Nucleus accumbens (tissue), 56 donors: ENCODE measurements around the gene AKR7A3.

Source experiments
- DNase-seq, 56 donors: peaks; one replicate each; lab custom pipeline; 2025; lab: John Stamatoyannopoulos, UW

The AKR7A3 gene

DNA sequence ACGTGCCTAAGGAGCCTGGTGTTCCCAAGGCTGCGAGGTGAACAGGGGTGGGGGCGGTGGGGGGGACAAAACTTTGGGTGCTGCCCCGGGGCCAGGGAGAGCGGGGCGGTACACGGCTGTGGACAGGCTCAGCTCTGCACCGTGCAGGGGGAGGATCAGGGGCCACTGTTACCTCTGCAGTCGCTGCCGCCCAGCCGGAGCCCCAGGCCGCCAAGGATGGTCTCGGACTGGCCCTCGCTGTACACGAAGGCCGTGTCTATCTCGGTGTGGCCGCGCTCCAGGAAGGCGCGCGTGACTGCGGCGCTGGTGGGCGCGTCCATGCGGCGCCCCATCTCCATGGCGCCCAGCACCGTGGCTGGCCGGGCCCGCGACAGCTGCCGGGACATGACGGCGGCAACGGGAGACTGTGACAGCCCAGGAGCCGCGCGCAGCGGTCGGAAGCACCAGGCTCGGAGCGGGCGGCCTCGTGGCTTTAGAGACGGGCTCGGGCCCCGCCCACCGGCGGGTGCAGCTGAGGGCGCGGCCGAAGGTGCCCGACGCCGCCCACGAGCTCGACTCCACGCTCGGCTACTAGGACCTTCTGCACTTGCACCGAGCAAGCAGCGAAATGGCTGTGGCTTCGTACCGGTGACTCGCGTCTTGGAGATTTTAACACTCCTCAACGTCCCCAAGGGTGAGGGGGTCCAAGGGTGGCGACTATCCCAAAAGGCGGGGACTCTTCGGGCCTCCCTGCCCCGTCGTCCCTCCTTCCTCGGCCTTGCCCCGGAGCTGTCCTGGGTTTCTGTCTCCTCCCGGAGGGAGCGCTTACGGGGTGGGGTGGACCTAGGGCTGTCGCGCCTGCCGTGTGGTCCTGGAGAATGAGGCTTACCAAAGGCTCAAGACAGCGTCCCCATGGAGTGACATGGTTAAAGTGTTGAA is at the start of gene AKR7A3:
TSS of gene AKR7A3 (minus strand) at position 447 of the 918 bp plus-strand sequence. CDS start at position 386, 61 bp downstream.
- DNase-seq: peak in 30 of 56 donors; percentile 5 to 59 (median 26)

- DNase-seq: no peak
These were observed 49.8 kb upstream of the AKR7A3 start for GRCh38 chr1:19338323-19338762.

DNA sequence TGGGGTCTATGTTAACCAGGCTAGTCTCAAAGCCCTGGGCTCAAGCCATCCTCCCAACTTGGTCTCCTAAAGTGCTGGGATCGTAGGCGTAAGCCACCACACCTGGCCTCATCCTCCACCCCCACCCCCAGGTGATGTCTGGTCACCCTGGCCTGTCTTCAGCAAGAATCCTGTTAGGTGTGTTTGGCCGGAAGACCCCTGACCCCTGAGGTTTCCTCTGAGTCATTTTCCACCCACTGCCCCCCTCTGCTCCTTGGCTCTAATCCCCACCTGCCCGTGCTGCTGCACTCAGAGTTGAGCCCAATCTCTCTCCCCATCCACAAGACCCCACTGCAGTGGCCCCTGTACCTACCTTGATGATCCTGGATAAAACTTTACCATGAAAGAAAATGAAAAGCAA is 48.7 kb upstream of the AKR7A3 start:
- DNase-seq: no peak

DNA sequence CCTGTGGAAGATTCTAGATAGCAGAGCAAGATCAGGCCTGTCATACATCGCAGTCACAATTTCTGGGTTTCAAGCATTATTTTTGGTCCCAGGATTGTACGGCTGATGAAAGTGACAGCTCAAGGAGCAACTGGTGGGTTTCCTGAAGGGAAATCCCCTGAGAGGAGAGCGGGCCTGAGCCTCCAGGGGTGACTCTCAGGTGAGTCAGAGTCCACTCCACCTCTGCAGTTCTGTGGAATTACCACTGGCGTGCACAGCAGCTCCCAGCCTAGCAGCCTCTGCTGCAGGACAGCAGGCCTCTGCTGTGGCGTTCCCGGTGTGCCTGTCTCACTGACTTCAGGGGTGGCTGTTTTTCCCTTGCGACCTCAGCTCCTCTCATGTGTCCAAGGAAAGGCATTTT is 48.0 kb upstream of the AKR7A3 start:
- no peak for DNase-seq

DNA sequence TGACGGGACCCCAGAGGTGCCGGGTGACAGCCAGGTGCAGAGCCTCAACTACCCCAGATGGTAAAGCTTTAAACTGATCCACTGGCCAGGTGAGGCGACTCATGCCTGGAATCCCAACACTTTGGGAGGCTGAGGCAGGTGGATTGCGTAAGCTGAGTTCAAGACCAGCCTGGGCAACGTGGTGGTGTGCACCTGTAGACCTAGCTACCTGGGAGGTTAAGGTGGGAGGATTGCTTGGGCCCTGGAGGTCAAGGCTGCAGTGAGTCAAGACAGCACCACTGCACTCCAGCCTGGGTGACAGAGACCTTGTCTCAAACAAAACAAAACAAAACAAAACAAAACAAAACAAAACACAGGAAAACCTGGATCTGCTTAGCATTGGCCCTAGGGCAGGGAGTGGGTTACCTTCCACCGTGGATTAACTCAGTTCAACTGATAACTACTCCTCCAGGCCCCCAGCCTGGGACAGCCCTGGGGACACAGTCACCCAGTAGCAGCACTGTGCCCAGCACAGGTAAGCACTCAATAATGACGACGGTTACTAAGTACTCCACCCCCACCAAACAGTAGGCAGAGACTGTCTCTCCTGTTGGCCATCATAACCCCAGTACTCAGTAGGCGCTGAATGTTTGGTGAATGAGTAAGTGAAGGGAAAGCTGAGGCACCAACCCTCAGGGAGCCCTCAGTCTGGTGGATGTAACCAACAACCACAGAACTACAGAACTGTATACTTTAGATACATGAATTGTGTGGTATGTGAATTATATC is 45.2 kb upstream of the AKR7A3 start:
- no peak for DNase-seq

GRCh38 chr1:19332832-19333231 is 44.3 kb upstream of the AKR7A3 start:
- DNase-seq: no peak

GRCh38 chr1:19331262-19331878 is 42.8 kb upstream of the AKR7A3 start:
- DNase-seq: no peak

DNA sequence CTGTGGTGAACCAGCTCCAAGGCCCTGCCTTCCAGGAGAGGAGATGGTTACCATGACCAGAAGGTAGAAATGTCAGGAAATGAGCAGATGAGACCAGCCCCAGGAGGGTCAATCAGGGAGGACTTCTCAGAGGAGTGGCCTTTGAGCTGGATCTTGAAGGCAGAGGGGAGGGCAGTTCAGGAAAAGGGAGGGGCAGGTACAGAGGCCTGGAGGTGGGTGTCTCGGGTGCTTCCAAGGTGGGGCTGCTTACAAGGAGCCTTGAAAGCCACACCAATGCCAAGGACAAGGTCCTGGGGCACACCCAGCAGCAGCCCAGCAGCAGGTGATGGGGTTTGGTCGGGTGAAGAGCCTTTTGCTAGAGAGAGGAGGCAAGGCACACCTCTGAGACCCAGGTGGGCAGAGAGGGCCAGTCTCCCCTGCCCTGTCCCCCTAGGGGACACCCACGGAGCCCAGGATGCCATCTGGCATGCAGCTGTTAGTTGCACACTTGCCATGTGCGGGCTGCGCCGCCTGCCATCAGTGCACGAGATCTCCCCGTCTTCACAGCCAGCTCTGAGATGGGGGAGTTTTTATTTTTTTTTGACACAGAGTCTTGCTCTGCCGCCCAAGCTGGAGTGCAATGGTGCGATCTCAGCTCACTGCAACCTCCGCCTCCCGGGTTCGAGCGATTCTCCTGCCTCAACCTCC is 42.0 kb upstream of the AKR7A3 start:
- DNase-seq: no peak

DNA sequence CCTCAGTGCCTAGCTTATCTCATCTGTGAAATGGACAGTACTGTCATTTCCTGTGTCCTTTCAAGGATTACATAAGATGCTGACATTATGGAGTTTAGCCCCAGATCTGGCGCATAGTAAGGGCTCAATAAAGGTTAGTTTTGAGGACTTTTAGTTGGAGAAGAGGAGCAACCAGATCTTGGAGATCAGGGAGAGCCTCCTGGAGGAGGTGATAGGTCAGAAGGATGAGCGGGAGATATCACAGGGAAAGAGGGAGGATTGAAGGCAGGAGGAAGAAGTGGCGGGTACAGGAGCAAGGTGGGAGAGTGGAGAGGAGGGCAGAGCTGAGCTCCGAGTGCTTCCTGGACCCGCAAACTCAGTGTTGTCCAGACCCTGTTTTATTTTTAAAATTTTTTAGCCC is 41.0 kb upstream of the AKR7A3 start:
- DNase-seq: no peak

DNA sequence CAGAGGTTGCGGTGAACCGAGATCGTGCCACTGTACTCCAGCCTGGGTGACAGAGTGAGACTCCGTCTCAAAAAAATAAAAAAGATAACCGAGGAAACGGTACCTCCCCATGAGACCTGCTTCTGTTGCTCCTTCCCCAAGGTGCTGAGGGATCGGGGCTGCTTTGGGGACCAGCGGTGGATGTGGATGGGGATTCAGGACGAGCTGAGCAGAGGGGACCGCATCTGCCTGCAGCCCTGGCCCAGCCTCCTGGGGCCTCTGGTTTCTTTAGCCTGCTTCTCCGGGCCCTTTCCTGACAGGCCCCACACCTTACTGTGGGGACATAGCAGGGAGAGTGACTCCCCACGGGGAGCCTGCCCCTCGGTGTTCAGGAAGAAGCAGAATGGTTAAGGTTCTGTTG is 40.6 kb upstream of the AKR7A3 start:
- no peak for DNase-seq

DNA sequence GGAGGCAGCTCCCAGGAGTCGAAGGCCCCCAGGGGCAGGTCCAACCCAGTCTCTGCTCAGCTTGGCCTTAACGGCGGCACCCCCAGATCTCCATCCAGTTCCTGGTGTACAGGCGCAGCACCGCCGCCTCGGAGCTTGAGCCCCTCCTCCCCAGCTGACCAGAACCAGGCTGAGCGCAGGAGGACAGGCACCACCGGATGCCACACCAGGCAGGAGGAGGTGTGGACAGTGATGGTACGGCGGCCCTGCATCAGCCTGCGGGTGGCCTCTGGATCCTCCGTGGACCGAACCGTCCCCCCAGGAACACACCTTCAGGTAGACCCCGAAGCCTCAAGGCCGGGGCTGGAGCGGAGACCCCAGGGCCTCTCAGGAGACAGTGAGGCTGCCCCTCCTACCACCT is 39.9 kb upstream of the AKR7A3 start:
- no peak for DNase-seq

GRCh38 chr1:19327736-19328135 is 39.2 kb upstream of the AKR7A3 start:
- no peak for DNase-seq

- DNase-seq: no peak
These were observed 38.7 kb upstream of the AKR7A3 start for GRCh38 chr1:19327301-19327700.

DNA sequence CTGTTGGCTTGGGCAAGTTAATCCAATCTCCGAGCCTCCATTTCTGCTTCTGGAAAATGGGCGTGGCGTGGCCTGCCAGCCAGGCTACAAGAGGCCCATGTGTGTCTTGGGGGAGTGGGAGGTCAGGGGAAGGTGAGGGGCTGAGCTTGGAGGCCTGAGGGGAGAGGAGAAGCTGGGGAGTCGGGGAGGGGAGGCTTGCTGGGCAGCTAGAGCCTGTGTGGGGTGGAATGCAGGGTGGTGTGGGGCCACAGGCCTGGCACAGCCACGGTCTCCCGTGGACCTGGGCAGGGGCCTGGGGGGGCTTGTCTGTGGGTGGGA is 38.1 kb upstream of the AKR7A3 start:
- no peak for DNase-seq

GRCh38 chr1:19325958-19326747 is 37.6 kb upstream of the AKR7A3 start:
- no peak for DNase-seq

DNA sequence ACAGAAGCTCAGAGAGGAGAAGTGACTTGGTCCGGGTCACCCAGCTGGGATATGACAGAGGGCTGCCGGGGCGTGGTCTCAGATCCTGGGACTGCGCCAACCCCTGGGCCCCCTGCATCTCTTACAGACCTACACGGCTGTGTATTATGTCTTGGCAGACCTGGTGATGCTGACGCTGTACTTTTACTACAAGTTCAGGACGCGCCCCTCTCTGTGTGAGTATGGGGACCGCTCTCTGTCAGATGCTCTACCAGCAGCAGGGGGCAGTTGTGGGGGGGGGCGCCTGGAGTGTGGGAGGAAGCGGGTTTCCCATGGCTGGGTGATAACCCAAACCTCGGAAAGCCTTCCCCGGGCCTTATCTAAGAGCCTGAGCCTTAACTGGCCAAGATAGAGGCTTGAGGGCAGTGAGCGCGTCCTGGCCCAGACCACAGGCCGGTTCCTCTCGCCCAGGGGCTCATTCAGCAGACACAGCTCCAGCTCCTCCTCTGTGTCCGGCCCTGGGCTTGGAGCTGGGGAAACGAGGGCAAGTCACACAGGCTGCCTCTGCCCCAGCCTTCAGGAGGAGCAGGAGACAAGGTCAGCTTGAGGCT is 36.9 kb upstream of the AKR7A3 start:
- DNase-seq: no peak

- no peak for DNase-seq
These were observed 36.1 kb upstream of the AKR7A3 start for GRCh38 chr1:19324665-19324990.

GRCh38 chr1:19323987-19324664 is 35.6 kb upstream of the AKR7A3 start:
- DNase-seq: no peak

GRCh38 chr1:19322481-19322880 is 33.9 kb upstream of the AKR7A3 start:
- DNase-seq: no peak
